Measurements from ENCODE around the gene KCNG2. TPM values are rescaled to one million over a fixed set of nuclear protein-coding genes. Genes with fewer than 3 reads are reported as not detected.

KCNG2 gene
- total RNA-seq, 2 experiments from 2014 or later: not detected

DNA sequence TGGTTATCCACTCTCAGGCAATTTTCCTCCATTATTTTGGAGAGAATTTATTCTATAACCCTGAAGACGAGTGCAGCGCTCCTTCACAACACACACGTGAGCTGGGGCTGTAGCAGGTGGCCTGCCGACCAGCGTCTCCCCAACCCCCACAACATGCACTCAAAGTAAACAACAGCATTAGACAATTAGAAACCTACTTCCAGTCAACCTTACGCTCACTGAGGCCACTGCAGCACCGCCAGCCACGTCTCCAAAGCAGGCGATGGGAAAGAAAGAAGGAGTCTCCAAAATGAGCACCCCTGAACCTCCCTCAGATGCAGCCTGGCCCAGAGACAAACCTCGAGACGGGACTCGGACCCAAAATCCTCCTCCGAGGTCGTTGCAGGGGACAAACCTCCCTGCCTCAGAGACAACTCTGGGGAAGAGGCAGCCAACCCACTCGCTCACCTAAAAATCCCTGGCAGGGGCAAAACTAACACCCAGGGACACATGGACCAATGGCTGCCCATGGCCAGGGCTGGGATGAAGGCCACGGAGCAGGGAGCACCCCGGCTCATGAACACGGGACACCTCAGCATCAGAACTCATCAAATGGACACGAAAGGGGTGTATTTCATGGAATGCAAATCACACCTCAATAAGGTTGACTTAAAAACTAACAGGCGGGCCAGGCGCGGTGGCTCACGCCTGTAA, 151.1 kb downstream of the KCNG2 start:
- intact Hi-C loops (cut with micrococcal nuclease): no loop called here
- no peak for DNase-seq
- Mint-ChIP-seq H3K27ac (no peak overlapping the region), H3K9me3 (no peaks in the 10 kb centered on the region), H3K27me3 (no peaks in the 10 kb centered on the region), H3K4me3 (peak overlapping the region; percentile 79), H3K36me3 (peaks cover 9% of the 10 kb centered on the region), H3K4me1 (ENCODE audit: low read depth) (peaks cover 44% of the 10 kb centered on the region)
- POLR2A ChIA-PET: no interaction called here
- CTCF ChIA-PET: no interaction called here

Other genes starting within 250 kb of the KCNG2 start
- 10 to 100 TPM; 35.4 to 36.0 TPM for gene CTDP1, start 118.1 kb upstream of the KCNG2 start, total RNA-seq
- 10 to 100 TPM; 27.2 to 29.5 TPM for gene SLC66A2, start 153.7 kb downstream of the KCNG2 start, total RNA-seq
- gene HSBP1L1, start 166.7 kb downstream of the KCNG2 start, total RNA-seq: 1 to 10 TPM; 8.5 to 8.8 TPM
- gene TXNL4A, start 190.6 kb downstream of the KCNG2 start, total RNA-seq: 100 to 1,000 TPM; 169 to 175 TPM
- gene RBFA, start 236.5 kb downstream of the KCNG2 start, total RNA-seq: 10 to 100 TPM; 29.5 to 31.8 TPM

Data from activated CD4-positive, alpha-beta memory T cell treated with anti-CD3 and anti-CD28 coated beads for 36 hours (primary cell).